ENCODE results near the gene SEL1L2.

GRCh38 chr20:13875265-13875811 lies 115.1 kb downstream of the SEL1L2 start:
- TF ChIP-seq CTCF (IDR thresholded peaks at IDR 0.05) (no peak), EP300 (IDR thresholded peaks at IDR 0.05) (no peak)

All from ovary (tissue), 3 donors.